Neuron (in vitro differentiated cells): Measurements from ENCODE around the gene PLEKHG2.
A peak's percentile ranks its signal among the peaks of the same experiment; 100 is the strongest.
"Not testable (repeated sequence)": the region's sequence is repeated elsewhere in the genome, so short reads cannot be mapped to it uniquely, and the experiment has no call there.

ENCODE experiments used
- H2AFZ ChIP-seq: one replicate; pipeline ENCODE4 v1.6.1; 2013; ENCODE audit warnings: low read depth, mild to moderate bottlenecking, inconsistent platforms, low read length, moderate library complexity
- H3K27me3 ChIP-seq: one replicate; pipeline ENCODE4 v1.6.1; 2013; ENCODE audit warnings: low read length; ENCODE audit not compliant: insufficient read depth
- H3K36me3 ChIP-seq: one replicate; pipeline ENCODE4 v1.6.1; 2013; ENCODE audit warnings: low read length; ENCODE audit not compliant: insufficient read depth
- H3K4me1 ChIP-seq: one replicate; pipeline ENCODE4 v1.6.1; 2013; ENCODE audit warnings: low read length; ENCODE audit not compliant: insufficient read depth
- H3K4me3 ChIP-seq: 2 replicates; pipeline ENCODE4 v1.5.1; 2013; ENCODE audit warnings: mild to moderate bottlenecking, low read length, moderate library complexity
- H3K9me3 ChIP-seq: one replicate; pipeline ENCODE4 v1.6.1; 2013; ENCODE audit warnings: low read length

PLEKHG2 gene

DNA sequence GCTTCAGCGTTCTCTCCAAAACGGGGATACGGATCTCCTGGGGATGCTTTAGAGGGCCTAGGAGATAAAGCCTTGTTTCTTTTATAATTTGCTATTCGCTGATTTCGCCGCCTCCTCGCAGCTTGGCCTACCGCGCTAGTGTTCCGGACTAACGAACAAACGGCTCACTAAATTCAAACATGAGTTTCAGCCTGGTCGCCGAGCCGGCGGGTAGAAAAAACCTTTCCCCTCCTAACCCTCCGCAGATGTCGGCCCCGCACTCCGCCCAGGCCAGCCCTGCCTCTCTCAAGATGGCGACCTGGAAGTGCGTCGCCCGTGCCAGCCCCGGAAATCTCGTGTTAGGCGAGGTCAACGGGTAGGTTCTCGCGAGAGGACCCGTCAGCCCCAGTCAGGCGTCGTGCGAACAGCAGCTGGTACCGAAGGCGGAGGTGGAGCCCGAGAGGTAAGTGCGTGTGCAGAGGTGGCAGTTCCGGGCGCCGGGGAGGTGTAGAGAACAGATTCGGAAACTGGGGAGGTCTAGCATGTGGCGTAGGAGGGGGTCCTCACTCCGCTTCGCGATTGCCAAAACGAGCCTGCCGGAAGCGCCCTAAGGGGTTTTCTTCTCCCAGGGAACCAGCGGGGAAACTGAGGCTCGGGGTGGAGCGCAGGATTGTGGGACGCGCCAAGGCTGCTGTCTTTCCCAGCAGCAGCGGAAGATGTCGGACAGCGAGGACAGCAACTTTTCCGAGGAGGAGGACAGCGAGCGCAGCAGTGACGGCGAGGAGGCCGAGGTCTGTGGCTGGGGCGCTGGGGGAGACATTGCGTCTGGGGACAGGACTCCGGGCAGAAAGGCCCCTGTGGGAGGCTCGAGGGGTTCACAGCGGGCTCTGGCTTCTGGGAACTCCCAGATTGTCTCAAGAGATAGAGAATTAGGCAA, 33.0 kb downstream of the PLEKHG2 start, which contains the start of gene SUPT5H:
Gene SUPT5H (plus strand): TSS at position 387 of the 916 bp plus-strand sequence. CDS start 309 bp downstream, at position 696.
- H3K9me3 ChIP-seq, result no peaks in the 10 kb centered on the region
- no peaks in the 10 kb centered on the region for H3K27me3 ChIP-seq
- H3K4me1 ChIP-seq, result peaks cover 19% of the 10 kb centered on the region
- H3K4me3 ChIP-seq, result peak within 1 kb of the TSS; percentile 89
- H2AFZ ChIP-seq, result peak within 1 kb of the TSS; percentile 22
- H3K36me3 ChIP-seq, result peaks cover 19% of the 10 kb centered on the region

DNA sequence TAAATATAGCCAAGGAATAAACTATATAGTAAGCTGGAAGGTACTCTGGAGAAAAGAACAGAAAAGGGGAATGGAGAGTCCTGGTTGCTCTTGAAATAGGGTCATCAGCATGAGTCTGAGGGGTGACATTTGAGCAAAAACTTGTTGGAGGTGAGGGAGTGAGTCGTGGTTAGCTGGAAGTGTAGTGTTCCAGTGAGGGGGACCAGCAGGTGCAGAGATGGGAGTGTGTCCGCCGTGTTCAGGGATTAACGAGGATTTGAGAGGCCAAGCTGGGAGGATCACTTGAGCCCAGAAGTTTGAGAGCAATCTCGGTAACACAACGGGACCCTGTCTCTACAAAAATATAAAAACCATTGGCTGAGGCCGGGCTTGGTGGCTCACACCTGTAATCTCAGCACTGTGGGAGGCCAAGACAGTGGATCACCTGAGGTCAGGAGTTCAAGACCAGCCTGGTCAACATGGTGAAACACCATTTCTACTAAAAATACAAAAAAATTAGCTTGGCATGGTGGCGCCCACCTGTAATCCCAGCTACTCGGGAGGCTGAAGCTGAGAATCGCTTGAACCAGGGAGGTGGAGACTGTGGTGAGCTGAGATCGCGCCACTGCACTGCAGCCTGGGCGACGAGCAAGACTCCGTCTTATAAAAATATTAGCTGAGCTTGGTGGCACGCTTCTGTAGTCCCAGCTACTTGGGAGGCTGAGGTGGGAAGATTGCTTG, 34.1 kb downstream of the PLEKHG2 start:
- no peaks in the 10 kb centered on the region for H3K27me3 ChIP-seq
- H3K4me3 ChIP-seq, result peak overlapping the region; percentile 89
- no peaks in the 10 kb centered on the region for H3K9me3 ChIP-seq
- peaks cover 19% of the 10 kb centered on the region for H3K36me3 ChIP-seq
- H3K4me1 ChIP-seq, result peaks cover 19% of the 10 kb centered on the region
- no peak overlapping the region for H2AFZ ChIP-seq

DNA sequence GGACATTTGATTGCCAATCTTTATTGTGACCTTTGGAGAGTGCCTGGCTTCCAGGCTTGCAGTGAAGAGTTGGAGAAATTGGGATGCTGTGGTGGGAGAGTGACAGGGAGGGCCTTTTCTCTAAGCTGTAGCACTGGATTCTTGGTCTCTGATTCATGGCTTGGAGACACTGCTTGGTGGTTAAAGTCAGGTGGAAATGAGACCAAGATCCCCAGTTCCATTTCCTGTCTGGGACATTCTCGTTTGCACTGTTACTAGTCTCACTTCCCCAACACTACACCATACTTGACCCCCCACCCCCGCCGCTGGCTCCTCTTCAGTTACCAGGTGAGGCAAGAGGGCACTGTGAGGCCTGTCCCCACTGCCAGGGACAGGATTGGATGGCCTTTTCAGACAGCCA, 35.8 kb downstream of the PLEKHG2 start:
- Histone ChIP-seq H2AFZ (no peak overlapping the region), H3K36me3 (peaks cover 27% of the 10 kb centered on the region), H3K4me1 (peaks cover 19% of the 10 kb centered on the region), H3K27me3 (no peaks in the 10 kb centered on the region), H3K9me3 (no peaks in the 10 kb centered on the region), H3K4me3 (no peak overlapping the region)

DNA sequence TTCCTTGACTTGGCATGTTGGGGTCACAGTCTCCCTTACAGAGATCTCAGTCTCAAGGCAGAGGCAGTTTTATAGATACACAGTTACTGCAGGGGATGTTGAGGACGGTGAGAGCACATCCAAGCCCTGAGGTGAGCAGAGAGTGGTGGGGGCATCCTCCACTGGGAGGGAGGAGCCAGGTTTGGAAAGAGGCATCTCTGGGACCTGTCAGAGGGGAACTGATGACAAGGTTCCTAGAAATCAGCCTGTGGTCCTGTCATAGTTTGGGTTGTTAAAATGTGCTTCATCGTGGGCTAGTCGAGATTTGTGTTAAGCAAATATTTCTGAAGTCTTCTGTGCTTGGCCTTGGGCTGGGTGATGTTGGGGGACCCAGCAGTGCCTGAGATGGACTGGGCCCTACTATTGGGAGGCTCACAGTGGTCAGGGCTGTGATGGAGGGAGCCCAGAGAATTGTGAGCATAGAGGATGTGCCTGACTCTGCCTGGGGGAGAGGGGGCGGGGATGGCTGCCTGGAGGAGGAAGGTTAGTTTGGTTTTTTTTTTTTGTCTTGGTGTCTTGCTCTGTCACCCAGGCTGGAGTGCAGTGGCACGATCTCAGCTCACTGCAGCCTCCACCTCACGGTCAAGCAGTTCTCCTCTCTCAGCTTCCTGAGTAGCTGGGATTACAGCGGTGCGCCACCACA, 36.8 kb downstream of the PLEKHG2 start:
- Histone ChIP-seq H2AFZ (no peak overlapping the region), H3K36me3 (peaks cover 32% of the 10 kb centered on the region), H3K4me1 (peaks cover 19% of the 10 kb centered on the region), H3K27me3 (no peaks in the 10 kb centered on the region), H3K9me3 (no peaks in the 10 kb centered on the region), H3K4me3 (no peak overlapping the region)

DNA sequence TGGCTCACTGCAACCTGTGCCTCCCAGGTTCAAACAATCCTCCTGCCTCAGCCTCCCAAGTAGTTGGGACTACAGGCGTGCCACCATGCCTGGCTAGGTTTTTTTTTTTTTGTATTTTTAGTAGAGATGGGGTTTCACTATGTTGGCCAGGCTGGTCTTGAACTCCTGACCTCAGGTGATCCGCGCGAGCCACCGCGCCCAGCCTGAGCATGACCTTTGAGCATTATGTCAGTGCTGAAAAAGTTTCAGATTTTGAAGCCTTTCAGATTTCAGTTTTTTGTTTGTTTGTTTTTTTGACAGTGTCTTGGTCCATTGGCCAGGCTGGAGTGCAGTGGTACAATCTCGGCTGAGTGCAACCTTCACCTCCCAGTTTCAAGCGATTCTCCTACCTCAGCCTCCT, 38.8 kb downstream of the PLEKHG2 start:
- peaks cover 35% of the 10 kb centered on the region for H3K36me3 ChIP-seq
- not testable (repeated sequence) for H3K9me3 ChIP-seq, H3K4me3 ChIP-seq, H3K27me3 ChIP-seq, H2AFZ ChIP-seq, H3K4me1 ChIP-seq

- no peaks in the 10 kb centered on the region for H3K9me3 ChIP-seq
- H3K36me3 ChIP-seq, result peaks cover 69% of the 10 kb centered on the region
- no peaks in the 10 kb centered on the region for H3K27me3 ChIP-seq
- no peaks in the 10 kb centered on the region for H3K4me1 ChIP-seq
- no peak overlapping the region for H3K4me3 ChIP-seq
- H2AFZ ChIP-seq, result no peak overlapping the region
These were observed 50.9 kb downstream of the PLEKHG2 start for GRCh38 chr19:39463403-39463802.

DNA sequence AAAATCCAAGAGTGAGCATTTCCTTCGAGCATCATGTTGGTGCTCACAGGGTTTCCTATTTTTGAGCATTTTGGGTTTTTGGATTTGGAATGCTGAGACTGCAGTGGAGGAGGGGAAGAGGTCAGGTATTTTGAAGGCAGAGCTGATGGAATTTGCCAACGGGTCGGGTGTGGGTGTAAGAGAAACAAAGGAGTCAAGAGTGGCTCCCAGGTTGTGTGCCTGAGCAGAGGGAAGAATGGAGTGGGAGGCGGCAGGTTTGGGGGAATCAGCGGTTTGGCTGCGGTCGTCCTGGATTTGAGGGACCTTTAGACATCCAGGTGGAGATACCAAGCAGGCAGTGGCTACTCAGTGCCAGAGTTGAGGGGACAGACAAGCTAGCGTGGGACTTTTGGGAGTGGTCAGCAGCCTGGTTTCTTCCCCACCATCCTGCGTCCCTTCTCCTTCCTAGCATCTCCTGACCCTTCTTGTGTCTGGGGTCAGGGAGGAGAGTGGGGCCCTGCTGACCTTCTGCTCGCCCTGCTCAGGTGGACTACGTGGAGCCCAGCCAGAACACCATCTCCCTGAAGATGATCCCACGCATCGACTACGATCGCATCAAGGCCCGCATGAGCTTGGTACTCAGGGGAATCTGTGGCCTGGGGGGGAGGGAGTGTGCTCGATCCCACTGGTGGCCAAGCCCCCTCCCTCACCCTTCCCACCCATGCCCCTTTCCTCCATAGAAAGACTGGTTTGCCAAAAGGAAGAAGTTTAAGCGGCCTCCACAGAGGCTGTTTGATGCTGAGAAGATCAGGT, 53.7 kb downstream of the PLEKHG2 start:
- Histone ChIP-seq H3K4me3 (no peak overlapping the region), H3K27me3 (no peaks in the 10 kb centered on the region), H3K36me3 (peaks cover 70% of the 10 kb centered on the region), H2AFZ (no peak overlapping the region), H3K4me1 (no peaks in the 10 kb centered on the region), H3K9me3 (no peaks in the 10 kb centered on the region)

DNA sequence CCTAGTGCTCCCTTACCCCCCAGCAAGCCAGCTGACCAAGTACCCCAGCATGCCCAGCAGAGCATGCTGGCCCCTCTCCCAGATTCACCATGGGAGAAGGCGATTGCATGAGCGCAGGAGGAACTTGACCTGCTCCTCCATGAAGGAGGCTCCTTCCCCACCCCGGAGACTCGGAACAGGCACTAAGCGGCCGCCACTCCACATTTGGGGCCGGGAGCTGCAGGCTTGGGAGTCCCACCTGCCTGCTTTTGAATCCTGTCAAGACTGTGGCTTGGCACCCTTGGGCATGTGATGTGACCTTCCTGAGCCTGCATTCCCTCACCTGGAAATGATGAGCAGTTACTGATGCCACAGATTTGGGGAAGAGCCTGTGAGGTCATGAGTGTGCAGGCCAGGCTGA, 55.5 kb downstream of the PLEKHG2 start:
- Histone ChIP-seq H2AFZ (no peak overlapping the region), H3K9me3 (no peaks in the 10 kb centered on the region), H3K4me3 (no peak overlapping the region), H3K27me3 (no peaks in the 10 kb centered on the region), H3K36me3 (peaks cover 80% of the 10 kb centered on the region), H3K4me1 (no peaks in the 10 kb centered on the region)

DNA sequence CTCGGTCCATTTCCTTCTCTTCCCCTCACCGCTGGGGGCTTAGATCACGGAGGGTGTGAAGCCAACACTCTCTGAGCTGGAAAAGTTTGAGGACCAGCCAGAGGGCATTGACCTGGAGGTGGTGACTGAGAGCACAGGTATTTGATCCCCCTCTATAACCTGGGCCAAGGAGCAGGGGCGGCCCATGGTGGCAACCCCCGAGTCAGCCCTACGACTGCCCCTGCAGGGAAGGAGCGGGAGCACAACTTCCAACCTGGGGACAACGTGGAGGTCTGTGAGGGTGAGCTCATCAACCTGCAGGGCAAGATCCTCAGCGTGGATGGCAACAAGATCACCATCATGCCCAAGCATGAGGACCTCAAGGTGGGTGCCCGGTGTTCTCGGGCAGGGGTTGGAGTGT, 56.6 kb downstream of the PLEKHG2 start:
- no peaks in the 10 kb centered on the region for H3K4me1 ChIP-seq
- H3K36me3 ChIP-seq, result peaks cover 86% of the 10 kb centered on the region
- H3K9me3 ChIP-seq, result no peaks in the 10 kb centered on the region
- H3K27me3 ChIP-seq, result no peaks in the 10 kb centered on the region
- H3K4me3 ChIP-seq, result no peak overlapping the region
- no peak overlapping the region for H2AFZ ChIP-seq

- no peaks in the 10 kb centered on the region for H3K9me3 ChIP-seq
- H3K36me3 ChIP-seq, result peaks cover 89% of the 10 kb centered on the region
These were observed 57.1 kb downstream of the PLEKHG2 start for GRCh38 chr19:39469567-39469966.

DNA sequence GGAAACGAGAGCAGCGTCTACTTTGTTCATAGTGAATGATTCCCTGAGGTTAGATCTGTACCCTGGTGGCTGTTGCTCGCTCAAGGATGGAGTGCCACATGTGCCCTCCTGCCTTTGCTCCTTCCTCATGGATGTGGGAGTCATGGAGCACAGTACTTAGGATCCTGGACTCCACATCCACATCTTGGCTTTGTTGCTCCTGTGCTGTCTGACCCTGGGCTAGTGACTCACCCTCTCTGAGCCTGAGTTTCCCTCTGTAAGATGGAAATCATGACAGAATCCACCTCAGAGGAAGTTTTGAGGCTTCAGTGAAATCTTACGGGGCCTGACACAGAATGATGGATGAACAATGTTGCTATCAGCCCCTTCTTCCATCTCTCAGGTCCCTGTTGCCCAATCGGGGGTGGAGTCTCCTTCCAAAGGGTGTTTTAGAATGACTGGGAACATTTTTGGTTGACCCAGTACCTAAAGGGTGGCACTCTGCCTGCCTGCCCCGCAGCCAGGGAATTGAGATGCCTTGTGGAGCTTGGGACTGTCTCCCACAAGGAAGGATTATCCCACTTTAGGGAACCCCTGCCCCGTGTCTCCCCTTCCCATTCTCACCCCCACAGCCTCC, 58.4 kb downstream of the PLEKHG2 start:
- H3K4me1 ChIP-seq, result no peaks in the 10 kb centered on the region
- no peak overlapping the region for H2AFZ ChIP-seq
- H3K27me3 ChIP-seq, result no peaks in the 10 kb centered on the region
- peaks cover 85% of the 10 kb centered on the region for H3K36me3 ChIP-seq
- no peaks in the 10 kb centered on the region for H3K9me3 ChIP-seq
- H3K4me3 ChIP-seq, result no peak overlapping the region

More at GRCh38 chr19:39469567-39469966, 57.1 kb downstream of the PLEKHG2 start:
- H2AFZ ChIP-seq, result no peak overlapping the region
- no peak overlapping the region for H3K4me3 ChIP-seq
- H3K27me3 ChIP-seq, result no peaks in the 10 kb centered on the region
- no peaks in the 10 kb centered on the region for H3K4me1 ChIP-seq
